Adipocyte (in vitro differentiated cells): ENCODE data around the gene CAV1.

ENCODE experiments used
- DNase-seq: peaks from one replicate; pipeline ENCODE4 v3.0.0-alpha.2; 2015; ENCODE audit warnings: low read depth
- H3K27me3 ChIP-seq: replicated peaks from 2 replicates; pipeline ENCODE4 v1.7.0; 2013; ENCODE audit warnings: mild to moderate bottlenecking, low read length, moderate library complexity; ENCODE audit not compliant: control insufficient read depth, insufficient read depth
- H3K36me3 ChIP-seq: 2 replicates; pipeline ENCODE4 v1.7.0; 2013; ENCODE audit warnings: low read length, mild to moderate bottlenecking, moderate library complexity; ENCODE audit not compliant: control insufficient read depth, insufficient read depth, severe bottlenecking
- H3K4me1 ChIP-seq: 2 replicates; pipeline ENCODE4 v1.7.0; 2013; ENCODE audit warnings: mild to moderate bottlenecking, low read length, moderate library complexity; ENCODE audit not compliant: control insufficient read depth, insufficient read depth
- H3K4me3 ChIP-seq: 2 replicates; pipeline ENCODE4 v1.7.0; 2013; ENCODE audit warnings: mild to moderate bottlenecking, low read length, moderate library complexity
- H3K9ac ChIP-seq: 2 replicates; pipeline ENCODE4 v1.7.0; 2013; ENCODE audit warnings: mild to moderate bottlenecking, low read length, moderate library complexity
- H3K9me3 ChIP-seq: 2 replicates; pipeline ENCODE4 v1.7.0; 2013; ENCODE audit warnings: mild to moderate bottlenecking, low read length, moderate library complexity; ENCODE audit not compliant: control insufficient read depth

Gene CAV1

DNA sequence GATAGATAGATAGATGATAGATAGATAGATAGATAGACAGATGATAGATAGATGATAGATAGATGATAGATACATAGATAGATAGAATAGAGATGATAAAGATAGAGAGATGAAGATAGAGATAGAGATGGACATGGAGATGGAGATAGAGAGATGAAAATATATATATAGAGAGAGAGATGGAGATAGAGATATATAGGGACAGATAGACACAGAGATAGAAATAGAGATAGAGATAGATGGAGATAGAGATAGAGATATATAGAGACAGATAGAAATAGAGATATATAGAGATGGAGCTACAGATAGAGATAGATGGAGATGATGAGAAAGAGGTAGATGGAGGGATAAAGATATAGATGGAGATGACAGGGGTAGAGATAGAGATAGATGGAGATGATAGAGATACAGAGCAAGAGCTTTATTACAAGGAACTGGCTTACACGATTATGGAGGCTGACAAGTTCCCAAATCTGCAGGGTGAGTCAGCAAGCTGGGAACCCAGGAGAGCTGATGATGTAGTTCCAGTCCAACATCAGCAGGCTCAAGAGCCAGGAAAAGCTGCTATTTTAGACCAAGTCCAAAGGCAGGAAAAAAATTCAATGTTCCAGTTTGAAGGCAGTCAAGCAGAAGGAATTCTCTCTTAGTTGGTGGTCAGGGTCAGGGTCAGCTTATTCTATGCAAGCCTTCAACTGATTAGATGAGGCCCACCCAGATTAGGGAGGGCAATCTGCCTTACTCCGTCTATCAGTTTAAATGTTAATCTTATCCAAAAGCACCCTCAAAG, 37.1 kb downstream of the CAV1 start:
- DNase-seq, result no peak
- H3K4me1 ChIP-seq, result peaks cover 46% of the 10 kb centered on the region
- H3K4me3 ChIP-seq, result no peak overlapping the region
- H3K27me3 ChIP-seq, result no peaks in the 10 kb centered on the region
- H3K36me3 ChIP-seq, result peaks cover 46% of the 10 kb centered on the region
- no peaks in the 10 kb centered on the region for H3K9me3 ChIP-seq
- no peak overlapping the region for H3K9ac ChIP-seq

DNA sequence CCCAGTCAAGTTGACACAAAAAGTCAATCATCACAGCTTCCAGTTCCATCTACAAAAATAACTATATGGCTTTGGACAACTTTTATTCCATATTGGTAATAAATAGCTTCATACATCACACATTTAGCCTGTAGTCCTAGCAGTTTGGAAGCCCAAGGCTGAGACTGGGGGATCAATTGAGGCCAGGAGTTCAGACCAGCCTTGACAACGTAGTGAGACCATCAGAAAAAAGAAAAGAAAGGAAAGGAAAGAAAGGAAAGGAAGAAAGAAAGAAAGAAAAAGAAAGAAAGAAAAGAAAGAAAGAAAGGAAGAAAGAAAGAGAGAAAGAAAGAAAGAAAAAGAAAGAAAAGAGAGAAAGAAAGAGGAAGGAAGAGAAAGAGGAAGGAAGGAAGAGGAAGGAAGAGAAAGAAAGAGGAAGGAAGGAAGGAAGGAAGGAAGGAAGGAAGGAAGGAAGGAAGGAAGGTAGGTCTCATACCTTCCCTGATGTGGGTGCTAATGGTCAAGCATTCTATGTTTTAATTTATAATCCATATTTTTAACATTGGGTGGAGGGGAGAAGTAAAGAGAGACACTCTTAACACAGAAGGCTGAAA, 37.8 kb downstream of the CAV1 start:
- H3K36me3 ChIP-seq, result peaks cover 39% of the 10 kb centered on the region
- DNase-seq, result no peak
- no peaks in the 10 kb centered on the region for H3K27me3 ChIP-seq
- H3K4me1 ChIP-seq, result peaks cover 41% of the 10 kb centered on the region
- no peaks in the 10 kb centered on the region for H3K9me3 ChIP-seq
- no peak overlapping the region for H3K9ac ChIP-seq
- H3K4me3 ChIP-seq, result no peak overlapping the region

DNA sequence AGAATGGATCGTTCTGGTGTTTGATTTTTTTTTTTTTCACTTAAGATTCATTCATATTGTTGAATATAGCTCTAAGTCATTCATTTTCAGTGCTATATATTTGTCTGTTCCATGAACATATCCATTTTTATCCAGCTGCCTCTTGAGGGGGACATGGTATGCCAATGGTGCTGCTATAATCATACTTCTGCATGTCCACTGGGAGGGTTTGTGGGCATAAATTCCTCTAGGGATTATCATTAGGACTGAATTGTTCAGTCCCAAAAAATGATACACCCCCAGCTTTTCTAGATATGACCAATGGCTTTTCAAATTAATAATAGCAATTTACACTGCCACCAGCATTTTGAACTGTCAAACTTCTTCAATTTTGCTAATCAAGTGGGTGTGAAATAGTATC, 41.1 kb downstream of the CAV1 start:
- Histone ChIP-seq H3K9ac (peak overlapping the region; percentile 47), H3K4me3 (peak overlapping the region; percentile 35), H3K36me3 (peaks cover 5% of the 10 kb centered on the region), H3K27me3 (no peaks in the 10 kb centered on the region), H3K9me3 (no peaks in the 10 kb centered on the region), H3K4me1 (peaks cover 43% of the 10 kb centered on the region)
- DNase-seq, result no peak

DNA sequence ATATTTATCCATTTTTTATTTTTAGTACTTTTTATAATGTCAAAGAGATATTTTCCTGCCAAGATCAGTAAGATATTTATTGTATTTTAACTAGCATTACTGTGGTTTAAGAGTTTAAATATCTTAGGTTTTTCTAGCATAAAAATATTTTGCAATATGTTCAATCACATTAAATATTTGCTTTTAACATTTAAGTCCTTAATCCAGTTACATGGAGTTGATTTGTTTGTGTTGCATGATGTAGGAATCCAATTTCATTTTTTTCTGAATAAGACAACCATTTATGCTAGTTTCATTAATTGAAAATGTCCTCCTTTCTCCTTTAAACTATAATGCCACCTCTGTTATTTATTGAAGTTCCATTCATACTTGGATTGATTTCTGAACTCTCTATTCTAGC, 41.8 kb downstream of the CAV1 start:
- Histone ChIP-seq H3K4me3 (peak overlapping the region; percentile 35), H3K36me3 (no peaks in the 10 kb centered on the region), H3K27me3 (no peaks in the 10 kb centered on the region), H3K9me3 (no peaks in the 10 kb centered on the region), H3K9ac (peak overlapping the region; percentile 47), H3K4me1 (peaks cover 45% of the 10 kb centered on the region)
- peak; percentile 47 for DNase-seq

DNA sequence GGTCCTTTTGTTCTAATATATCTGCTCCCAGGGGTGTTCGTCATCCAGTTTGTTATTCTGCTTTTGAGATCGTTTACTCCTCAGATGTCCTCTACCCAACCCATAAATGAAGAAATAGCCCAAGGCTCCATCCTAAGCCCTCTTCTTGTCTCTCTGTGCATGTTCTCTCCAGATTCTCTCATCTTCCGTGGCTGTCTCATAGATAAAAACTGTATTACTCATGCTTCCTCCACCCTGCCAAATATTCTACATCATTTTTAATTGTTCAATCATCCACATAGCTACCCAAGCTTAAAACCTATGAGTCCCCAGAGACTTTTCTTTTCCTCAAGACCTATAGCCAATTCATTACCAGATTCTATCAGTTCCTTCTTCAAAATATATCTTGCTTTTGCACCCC, 44.9 kb downstream of the CAV1 start:
- DNase-seq, result peak; percentile 75
- Histone ChIP-seq H3K4me1 (peaks cover 53% of the 10 kb centered on the region), H3K4me3 (peak overlapping the region; percentile 22), H3K9ac (peak overlapping the region; percentile 65), H3K27me3 (no peaks in the 10 kb centered on the region), H3K36me3 (no peaks in the 10 kb centered on the region), H3K9me3 (no peaks in the 10 kb centered on the region)

DNA sequence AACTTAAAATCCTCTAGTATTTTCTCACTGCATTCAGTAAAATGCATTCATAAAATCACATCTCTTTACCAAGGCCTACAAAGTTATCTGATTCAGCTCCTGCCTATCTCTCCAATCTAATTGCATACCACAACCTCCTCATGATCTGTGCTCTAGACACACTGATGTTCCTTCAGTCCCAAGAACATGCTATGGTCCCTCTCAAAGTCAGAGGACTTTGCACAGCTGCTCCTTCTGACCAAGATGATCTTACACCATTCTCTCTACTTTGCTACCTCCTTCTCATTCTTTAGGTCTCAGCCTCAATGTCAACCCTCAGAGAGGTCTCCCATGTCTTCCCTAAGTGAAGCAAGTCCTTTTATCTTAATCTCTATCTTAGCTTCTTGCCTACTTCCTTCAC, 45.5 kb downstream of the CAV1 start:
- Histone ChIP-seq H3K9me3 (no peaks in the 10 kb centered on the region), H3K9ac (peak overlapping the region; percentile 65), H3K4me1 (peaks cover 55% of the 10 kb centered on the region), H3K27me3 (no peaks in the 10 kb centered on the region), H3K4me3 (peak overlapping the region; percentile 22), H3K36me3 (no peaks in the 10 kb centered on the region)
- no peak for DNase-seq

DNA sequence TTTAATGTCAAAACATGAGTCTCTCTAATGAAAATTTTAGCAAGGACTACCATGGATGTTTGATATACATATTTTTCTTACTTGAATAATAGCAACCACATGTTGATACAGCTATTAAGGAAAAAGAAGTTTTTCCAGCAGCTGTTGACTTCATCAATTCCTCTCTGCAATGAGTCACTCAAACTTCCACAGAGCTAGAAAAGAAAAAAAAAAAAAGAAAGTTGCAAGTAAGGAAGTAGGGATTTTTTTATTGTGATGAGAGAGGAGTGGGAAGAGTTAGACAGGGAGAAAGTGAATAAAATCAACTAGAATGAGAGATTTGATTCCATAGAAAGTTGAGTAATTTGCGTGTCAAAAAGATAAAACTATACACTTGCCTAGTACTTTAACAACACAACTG, 46.2 kb downstream of the CAV1 start:
- Histone ChIP-seq H3K9me3 (no peaks in the 10 kb centered on the region), H3K4me3 (peak overlapping the region; percentile 49), H3K36me3 (no peaks in the 10 kb centered on the region), H3K9ac (peak overlapping the region; percentile 65), H3K27me3 (no peaks in the 10 kb centered on the region), H3K4me1 (peaks cover 54% of the 10 kb centered on the region)
- peak; percentile 87 for DNase-seq

DNA sequence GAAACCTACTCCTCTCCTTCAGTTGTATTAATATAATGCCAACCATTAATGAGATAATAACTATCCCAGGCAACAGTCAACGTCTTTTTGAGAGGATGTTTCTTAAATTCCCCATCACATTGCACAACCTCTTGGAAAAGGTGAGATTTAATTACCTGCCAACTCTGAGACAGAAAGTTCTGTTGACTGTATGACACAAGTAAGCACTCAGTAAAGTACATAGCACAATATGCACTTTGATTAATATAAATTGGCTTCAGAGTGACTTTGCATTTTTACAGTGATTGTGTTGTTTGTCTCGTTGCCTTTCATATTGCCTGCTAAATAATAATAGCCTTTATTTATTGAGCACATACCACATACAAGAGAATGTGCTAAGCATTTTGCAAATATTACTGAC, 46.7 kb downstream of the CAV1 start:
- Histone ChIP-seq H3K27me3 (no peaks in the 10 kb centered on the region), H3K9ac (peak overlapping the region; percentile 65), H3K4me3 (peak overlapping the region; percentile 49), H3K4me1 (peaks cover 54% of the 10 kb centered on the region), H3K9me3 (no peaks in the 10 kb centered on the region), H3K36me3 (no peaks in the 10 kb centered on the region)
- no peak for DNase-seq

DNA sequence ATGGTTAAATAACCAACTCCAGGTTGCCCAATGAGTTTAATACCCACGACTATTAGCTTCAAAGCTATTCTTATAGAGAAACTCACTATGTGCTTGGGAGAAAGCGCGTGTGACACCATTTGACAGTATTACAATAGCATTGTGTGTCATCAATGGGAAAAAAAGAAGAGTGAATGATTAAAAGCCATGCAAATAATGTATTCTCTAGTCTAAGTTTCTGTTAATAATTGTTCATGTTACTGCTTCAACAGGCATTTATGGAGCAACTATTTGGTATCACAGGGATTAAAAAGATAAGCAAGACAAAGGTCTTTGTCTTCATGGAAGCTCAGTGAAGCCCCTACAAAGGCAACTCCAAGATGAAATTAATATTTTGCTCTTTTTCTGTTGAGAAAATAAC, 47.2 kb downstream of the CAV1 start:
- Histone ChIP-seq H3K9ac (no peak overlapping the region), H3K4me3 (no peak overlapping the region), H3K9me3 (no peaks in the 10 kb centered on the region), H3K36me3 (no peaks in the 10 kb centered on the region), H3K4me1 (peaks cover 55% of the 10 kb centered on the region), H3K27me3 (no peaks in the 10 kb centered on the region)
- DNase-seq, result no peak

DNA sequence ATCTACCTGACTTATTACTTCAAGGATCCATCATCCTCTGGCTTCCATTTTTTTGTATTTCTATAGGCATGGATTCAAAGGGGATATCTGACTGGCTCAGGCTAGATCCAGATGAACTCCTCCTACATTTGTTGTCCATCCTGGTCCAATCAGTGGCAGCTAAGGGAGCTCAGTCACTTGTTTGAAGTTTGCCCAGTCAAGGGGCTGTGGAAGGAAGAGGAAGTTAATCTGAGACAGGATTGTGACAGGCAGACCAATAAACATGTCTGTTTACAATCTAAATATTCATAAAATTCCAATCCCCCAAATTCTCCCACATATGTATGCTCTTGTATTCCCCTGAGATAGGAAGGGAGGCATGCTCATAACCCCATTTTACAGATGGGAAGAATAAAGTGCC, 48.7 kb downstream of the CAV1 start:
- H3K4me1 ChIP-seq, result peaks cover 69% of the 10 kb centered on the region
- no peak for DNase-seq

DNA sequence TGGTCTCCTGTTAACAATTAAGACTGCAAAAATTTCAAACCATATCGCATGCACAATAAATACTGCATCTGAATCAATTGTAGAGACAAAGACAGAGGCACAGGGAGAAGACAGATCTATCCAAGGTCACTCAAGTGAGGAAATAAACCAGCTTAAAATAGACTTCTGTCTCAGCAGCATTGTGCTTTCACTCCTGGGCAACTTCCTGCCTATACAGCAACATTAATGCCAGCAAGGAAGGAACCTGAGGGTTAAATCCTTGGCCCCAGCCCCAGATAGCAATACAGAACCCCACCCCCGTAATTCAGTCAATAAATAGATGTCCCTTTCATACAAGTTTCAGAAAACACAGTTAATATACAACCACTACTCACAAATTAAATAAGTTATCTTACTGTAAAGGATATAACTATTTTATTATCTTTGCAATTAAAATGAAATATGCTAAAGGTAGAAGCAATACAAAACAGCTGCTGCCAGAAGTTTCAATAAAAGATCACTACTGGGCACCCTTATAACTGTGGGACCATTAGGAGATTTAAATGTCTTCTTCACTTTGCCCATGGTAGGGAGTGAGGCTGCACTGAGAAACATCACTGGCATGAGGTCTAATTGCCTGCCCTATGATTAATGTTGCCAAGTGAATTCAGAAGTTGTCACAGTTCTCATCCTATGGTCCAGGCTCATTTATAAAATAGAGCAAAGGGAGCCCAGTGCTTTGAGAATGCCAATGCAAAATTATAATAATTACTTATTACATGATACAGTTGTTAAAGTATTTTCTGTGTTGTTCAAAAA, 49.4 kb downstream of the CAV1 start:
- Histone ChIP-seq H3K36me3 (no peaks in the 10 kb centered on the region), H3K4me1 (peaks cover 69% of the 10 kb centered on the region), H3K27me3 (no peaks in the 10 kb centered on the region), H3K9ac (peak overlapping the region; percentile 38), H3K4me3 (no peak overlapping the region), H3K9me3 (peaks cover 5% of the 10 kb centered on the region)
- DNase-seq, result no peak

More for the DNA sequence above, 48.7 kb downstream of the CAV1 start:
- no peak overlapping the region for H3K4me3 ChIP-seq
- peak overlapping the region; percentile 38 for H3K9ac ChIP-seq
- no peaks in the 10 kb centered on the region for H3K36me3 ChIP-seq
- no peaks in the 10 kb centered on the region for H3K9me3 ChIP-seq
- no peaks in the 10 kb centered on the region for H3K27me3 ChIP-seq
